ENCODE data around the gene RABGAP1L. TPM values are rescaled to one million over a fixed set of nuclear protein-coding genes. Genes with fewer than 3 reads are reported as not detected.

The RABGAP1L gene
- total and polyA plus RNA-seq, 12 donors = 13.0 to 167 (median 109) TPM

DNA sequence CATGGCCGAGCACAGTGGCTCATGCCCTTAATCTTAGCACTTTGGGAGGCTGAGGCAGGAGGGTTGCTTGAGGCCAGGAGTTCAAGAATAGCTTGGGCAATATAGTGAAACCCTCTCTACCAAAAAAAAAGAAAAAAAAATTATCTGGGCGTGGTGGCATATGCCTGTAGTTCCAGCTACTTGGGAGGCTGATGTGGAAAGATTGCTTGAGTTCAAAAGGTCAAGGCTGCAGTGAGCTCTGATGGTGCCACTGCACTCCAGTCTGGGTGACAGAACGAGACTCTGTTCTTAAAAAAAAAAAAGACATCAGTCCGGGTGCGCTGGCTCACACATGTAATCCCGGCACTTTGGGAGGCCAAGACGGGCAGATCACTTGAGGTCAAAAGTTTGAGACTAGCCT lies 589.3 kb downstream of the RABGAP1L start:
- no peak for TF ChIP-seq CTCF (IDR thresholded peaks at IDR 0.05)
- no peak for ATAC-seq
- intact Hi-C loops (cut with DNase I) = no loop called here

DNA sequence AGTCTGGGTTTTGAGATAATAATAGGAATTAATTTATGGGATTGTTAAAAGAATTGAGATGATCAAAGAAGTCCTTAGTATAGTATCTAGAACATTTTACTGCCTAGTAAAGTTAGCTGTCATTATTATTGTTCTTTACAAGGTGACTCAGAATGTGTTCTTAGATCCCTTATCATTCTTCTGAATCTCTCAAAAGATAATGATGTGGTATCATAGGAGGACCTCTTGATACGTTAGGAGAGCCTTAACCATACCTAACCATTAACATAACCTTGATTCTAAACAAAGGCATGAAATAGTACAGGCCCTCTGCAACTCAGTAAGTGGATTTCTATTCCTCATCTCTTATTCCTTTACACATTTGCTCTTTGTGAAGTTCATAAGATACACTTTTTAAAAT lies 593.8 kb downstream of the RABGAP1L start:
- Histone ChIP-seq H3K4me3 (no peak overlapping the region), H3K27ac (no peak overlapping the region), H3K9me3 (no peaks in the 10 kb centered on the region), H3K36me3 (no peaks in the 10 kb centered on the region), H3K4me1 (peaks cover 0 to 9% (median 0%) of the 10 kb centered on the region in 9 donors), H3K27me3 (no peaks in the 10 kb centered on the region)
- ATAC-seq (no peak), DNase-seq (no peak)
- WGBS, 2 donors = 88% methylated on average over 1 of the region's 1 CpG
- intact Hi-C loops (cut with DNase I) = no loop called here
- TF ChIP-seq CTCF (IDR thresholded peaks at IDR 0.05) = no peak

More for the DNA sequence above, 589.3 kb downstream of the RABGAP1L start:
- no peak for DNase-seq
- Histone ChIP-seq H3K4me3 (no peak overlapping the region), H3K27ac (no peak overlapping the region), H3K9me3 (no peaks in the 10 kb centered on the region), H3K36me3 (no peaks in the 10 kb centered on the region), H3K27me3 (no peaks in the 10 kb centered on the region), H3K4me1 (peaks cover 0 to 21% (median 0%) of the 10 kb centered on the region in 9 donors)
- 94 to 95% methylated on average over 7 of the region's 7 CpGs for WGBS, 2 donors

DNA sequence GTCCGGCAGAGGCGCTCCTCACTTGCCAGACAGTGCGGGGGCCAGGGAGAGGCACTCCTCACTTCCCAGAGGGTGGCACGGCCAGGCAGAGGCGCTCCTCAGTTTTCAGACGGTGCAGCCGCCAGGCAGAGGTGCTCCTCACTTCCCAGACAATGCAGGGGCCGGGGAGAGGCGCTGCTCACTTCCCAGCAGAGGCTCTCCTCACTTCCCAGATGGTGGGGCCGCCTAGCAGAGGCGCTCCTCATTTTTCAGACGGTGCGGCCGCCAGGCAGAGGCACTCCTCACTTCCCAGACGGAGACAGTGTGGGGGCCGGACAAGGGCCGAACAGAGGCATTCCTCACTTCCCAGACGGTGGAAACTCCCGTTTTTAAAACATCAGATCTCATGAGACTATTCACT lies 602.0 kb downstream of the RABGAP1L start:
- intact Hi-C loops (cut with DNase I) = no loop called here
- no peaks in the 10 kb centered on the region for H3K4me1 ChIP-seq
- H3K27me3 ChIP-seq = no peaks in the 10 kb centered on the region
- ATAC-seq (no peak), DNase-seq (no peak)
- 90 to 92% methylated on average over 19 of the region's 19 CpGs for WGBS, 2 donors
- H3K36me3 ChIP-seq = no peaks in the 10 kb centered on the region
- no peak overlapping the region for H3K27ac ChIP-seq
- TF ChIP-seq CTCF (IDR thresholded peaks at IDR 0.05) = no peak
- H3K4me3 ChIP-seq = no peak overlapping the region
- no peaks in the 10 kb centered on the region for H3K9me3 ChIP-seq

DNA sequence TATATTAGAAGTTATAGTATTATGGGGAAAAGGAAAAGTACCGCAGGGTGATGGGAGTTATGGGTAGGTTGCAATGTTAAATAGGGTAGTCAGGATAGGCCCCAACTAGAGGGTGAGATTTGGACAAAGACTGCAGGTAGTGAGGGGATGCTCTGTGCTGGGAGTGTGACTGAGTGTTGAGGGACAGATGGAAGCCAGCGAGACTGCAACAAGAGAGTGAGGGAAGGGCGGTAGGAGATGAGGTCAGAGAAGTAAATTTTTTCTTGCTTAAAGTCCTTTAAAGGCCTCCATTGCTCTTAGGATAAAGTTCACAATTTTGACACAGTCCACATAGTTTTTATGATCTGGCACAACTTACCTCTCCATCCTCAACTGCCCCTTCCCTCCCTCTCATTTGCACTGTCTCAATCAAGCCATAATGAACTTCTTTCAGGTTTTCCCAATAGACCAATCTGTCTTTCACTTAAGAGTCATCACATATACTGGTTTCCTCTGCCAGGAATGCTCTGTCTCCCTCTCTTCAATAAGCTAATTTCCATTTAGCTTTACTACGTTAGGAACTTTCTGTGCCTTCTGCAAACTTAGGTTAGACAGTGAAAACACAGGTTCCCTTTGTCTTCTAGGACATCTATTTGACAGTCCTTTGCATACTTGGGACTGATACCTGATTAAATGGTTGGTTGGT lies 602.7 kb downstream of the RABGAP1L start:
- Histone ChIP-seq H3K27me3 (no peaks in the 10 kb centered on the region), H3K4me3 (no peak overlapping the region), H3K9me3 (no peaks in the 10 kb centered on the region), H3K4me1 (no peaks in the 10 kb centered on the region), H3K27ac (no peak overlapping the region), H3K36me3 (no peaks in the 10 kb centered on the region)
- no peak for ATAC-seq
- no peak for DNase-seq
- intact Hi-C loops (cut with DNase I) = no loop called here
- WGBS, 2 donors = 91 to 93% methylated on average over 4 of the region's 4 CpGs
- no peak for TF ChIP-seq CTCF (IDR thresholded peaks at IDR 0.05)
